HG03066 (cell line): ENCODE results near the gene PARK7.

Experiments
- ATAC-seq: cut with Tn5 transposase; IDR thresholded peaks from one replicate; pipeline ENCODE4 v1.9.1; 2021; ENCODE audit warnings: low read depth; ENCODE audit not compliant: unreplicated experiment

Gene PARK7

GRCh38 chr1:8021676-8022266 is 60.3 kb downstream of the PARK7 start:
- ATAC-seq = no peak

- no peak for ATAC-seq
Observed at GRCh38 chr1:8022395-8023286, 61.1 kb downstream of the PARK7 start.

GRCh38 chr1:8023287-8023994 is 61.9 kb downstream of the PARK7 start:
- no peak for ATAC-seq

GRCh38 chr1:8023995-8024313 is 62.4 kb downstream of the PARK7 start:
- no peak for ATAC-seq

- ATAC-seq = no peak
Observed at GRCh38 chr1:8024329-8024728, 62.8 kb downstream of the PARK7 start.

GRCh38 chr1:8025061-8025670 is 63.7 kb downstream of the PARK7 start:
- no peak for ATAC-seq

- no peak for ATAC-seq
Observed at GRCh38 chr1:8025671-8026144, 64.2 kb downstream of the PARK7 start.

- ATAC-seq = peak; percentile 76
Observed at GRCh38 chr1:8026153-8026975, 64.9 kb downstream of the PARK7 start, which contains the start of gene ERRFI1. TSS of gene ERRFI1 (minus strand) at chr1:8026309. CDS start at chr1:8015619, 10,690 bp downstream.

- ATAC-seq = no peak
Observed at GRCh38 chr1:8026976-8027747, 65.7 kb downstream of the PARK7 start.

- ATAC-seq = no peak
Observed at GRCh38 chr1:8027748-8028570, 66.4 kb downstream of the PARK7 start.

- no peak for ATAC-seq
Observed at GRCh38 chr1:8028571-8028910, 67.0 kb downstream of the PARK7 start.

GRCh38 chr1:8031176-8031785 is 69.8 kb downstream of the PARK7 start:
- no peak for ATAC-seq

- ATAC-seq = no peak
Observed at GRCh38 chr1:8032366-8032910, 70.9 kb downstream of the PARK7 start.

- ATAC-seq = no peak
Observed at GRCh38 chr1:8033322-8033721, 71.8 kb downstream of the PARK7 start.
